ENCODE data around the gene SETD7. TPM values are rescaled to one million over a fixed set of nuclear protein-coding genes. Genes with fewer than 3 reads are reported as not detected.

Gene SETD7
- total RNA-seq, 1 experiment from 2014 or later, result 29.6 TPM

GRCh38 chr4:139603576-139604410 is 47.8 kb upstream of the SETD7 start:
- no peak overlapping the region for H2AFZ ChIP-seq (ENCODE audit: low read length)
- H3K9me2 ChIP-seq (replicated peaks; ENCODE audit: low read length), result no peaks in the 10 kb centered on the region
- H3K27ac ChIP-seq (ENCODE audit: low read length), result no peak overlapping the region
- no peak overlapping the region for H3K4me3 ChIP-seq (ENCODE audit: low read length)
- H3F3A ChIP-seq (ENCODE audit: low read length, unreplicated experiment), result no peaks in the 10 kb centered on the region
- no peak overlapping the region for H3K9ac ChIP-seq (ENCODE audit: low read length)
- peaks cover 30% of the 10 kb centered on the region for H3K4me1 ChIP-seq (ENCODE audit: insufficient read depth, low read length)
- no peak overlapping the region for H3K4me2 ChIP-seq (ENCODE audit: low read length)
- ChIA-PET POLR2A (ENCODE audit: unreplicated experiment) (interaction anchor here (0.5 kb wide), 1 partner anchor 35 kb away, joined by 4 read pairs; no protein-coding TSS in a partner anchor), CTCF (interaction anchor here (0.5 to 1.7 kb wide), 6 partner anchors 12 to 728 kb away, joined by 3 to 13 read pairs (median 6); no protein-coding TSS in a partner anchor)
- BruUV-seq (replicated peaks), result no TSS peak
- no peaks in the 10 kb centered on the region for H4K20me1 ChIP-seq (ENCODE audit: low read length)
- H3K27me3 ChIP-seq (ENCODE audit: low read length), result no peaks in the 10 kb centered on the region
- H3K9me3 ChIP-seq (ENCODE audit: low read length), result no peaks in the 10 kb centered on the region
- ATAC-seq (peak; percentile 20; the same call in 1 of the 2 replicates), DNase-seq (peak; percentile 73)
- H3K36me3 ChIP-seq (ENCODE audit: low read depth, low read length), result no peaks in the 10 kb centered on the region
- TF ChIP-seq EZH2 (IDR thresholded peaks at IDR 0.05; ENCODE audit: low read length, unreplicated experiment) (no peak), EZH2phosphoT487 (IDR thresholded peaks at IDR 0.05; ENCODE audit: borderline replicate concordance, low read length) (no peak)
- TF ChIP-seq, protein P1, sequence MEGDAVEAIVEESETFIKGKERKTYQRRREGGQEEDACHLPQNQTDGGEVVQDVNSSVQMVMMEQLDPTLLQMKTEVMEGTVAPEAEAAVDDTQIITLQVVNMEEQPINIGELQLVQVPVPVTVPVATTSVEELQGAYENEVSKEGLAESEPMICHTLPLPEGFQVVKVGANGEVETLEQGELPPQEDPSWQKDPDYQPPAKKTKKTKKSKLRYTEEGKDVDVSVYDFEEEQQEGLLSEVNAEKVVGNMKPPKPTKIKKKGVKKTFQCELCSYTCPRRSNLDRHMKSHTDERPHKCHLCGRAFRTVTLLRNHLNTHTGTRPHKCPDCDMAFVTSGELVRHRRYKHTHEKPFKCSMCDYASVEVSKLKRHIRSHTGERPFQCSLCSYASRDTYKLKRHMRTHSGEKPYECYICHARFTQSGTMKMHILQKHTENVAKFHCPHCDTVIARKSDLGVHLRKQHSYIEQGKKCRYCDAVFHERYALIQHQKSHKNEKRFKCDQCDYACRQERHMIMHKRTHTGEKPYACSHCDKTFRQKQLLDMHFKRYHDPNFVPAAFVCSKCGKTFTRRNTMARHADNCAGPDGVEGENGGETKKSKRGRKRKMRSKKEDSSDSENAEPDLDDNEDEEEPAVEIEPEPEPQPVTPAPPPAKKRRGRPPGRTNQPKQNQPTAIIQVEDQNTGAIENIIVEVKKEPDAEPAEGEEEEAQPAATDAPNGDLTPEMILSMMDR (conservative IDR thresholded peaks at IDR 0.05; ENCODE audit: low read depth, low read length), result peak; percentile 75
- intact Hi-C loops (cut with micrococcal nuclease), result loop anchor here (1.0 kb wide), 2 partner anchors 30 to 48 kb away; no protein-coding TSS in a partner anchor
- no peaks in the 10 kb centered on the region for H3K79me2 ChIP-seq (ENCODE audit: low read length)

DNA sequence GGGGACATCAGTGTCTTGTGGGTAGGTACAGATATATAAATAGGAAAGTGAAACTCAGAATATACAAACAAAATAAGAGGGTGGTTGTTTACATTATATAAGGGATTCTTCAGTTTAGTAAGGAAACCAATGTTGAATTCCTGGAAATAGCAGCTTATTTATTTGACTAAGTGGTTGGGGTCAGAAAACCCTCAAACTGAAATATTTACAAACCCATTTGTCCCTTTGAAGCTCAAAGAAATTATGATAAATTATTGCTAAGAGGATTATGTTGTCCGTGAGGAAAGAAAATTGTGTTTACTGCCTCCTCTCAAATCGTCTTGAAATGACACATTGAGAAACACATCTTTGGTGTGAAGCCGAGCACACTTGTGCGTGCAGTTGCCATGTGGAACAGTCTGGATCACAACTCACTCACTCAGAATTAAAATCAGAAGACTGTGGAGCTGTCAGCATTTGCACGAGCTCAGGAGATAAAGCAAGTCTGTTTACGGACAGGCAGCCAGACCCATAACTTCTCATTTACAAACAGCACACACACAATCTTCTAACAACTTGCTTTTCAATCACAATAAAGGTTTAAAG is 46.8 kb upstream of the SETD7 start:
- Histone ChIP-seq H3K36me3 (ENCODE audit: low read depth, low read length) (no peaks in the 10 kb centered on the region), H3K9me2 (replicated peaks; ENCODE audit: low read length) (no peaks in the 10 kb centered on the region), H3K27me3 (ENCODE audit: low read length) (no peaks in the 10 kb centered on the region), H3K27ac (ENCODE audit: low read length) (no peak overlapping the region), H3K4me2 (ENCODE audit: low read length) (no peak overlapping the region), H3K9me3 (ENCODE audit: low read length) (no peaks in the 10 kb centered on the region), H3K9ac (ENCODE audit: low read length) (no peak overlapping the region), H3K4me1 (ENCODE audit: insufficient read depth, low read length) (peaks cover 31% of the 10 kb centered on the region), H2AFZ (ENCODE audit: low read length) (0 out of 2 replicates have a peak overlapping the region, but pooled peaks have one; percentile 11), H3K4me3 (ENCODE audit: low read length) (no peak overlapping the region), H3F3A (ENCODE audit: low read length, unreplicated experiment) (no peaks in the 10 kb centered on the region), H4K20me1 (ENCODE audit: low read length) (no peaks in the 10 kb centered on the region), H3K79me2 (ENCODE audit: low read length) (no peaks in the 10 kb centered on the region)
- intact Hi-C loops (cut with micrococcal nuclease), result loop anchor here (1.0 kb wide), 2 partner anchors 30 to 48 kb away; no protein-coding TSS in a partner anchor
- no TSS peak for BruUV-seq (replicated peaks)
- ATAC-seq, result no peak
- ChIA-PET POLR2A (ENCODE audit: unreplicated experiment) (interaction anchor here (0.5 kb wide), 1 partner anchor 36 kb away, joined by 4 read pairs; no protein-coding TSS in a partner anchor), CTCF (interaction anchor here (0.8 to 1.7 kb wide), 5 partner anchors 13 to 54 kb away, joined by 3 to 13 read pairs (median 6); no protein-coding TSS in a partner anchor)
- no peak for TF ChIP-seq EZH2 (IDR thresholded peaks at IDR 0.05; ENCODE audit: low read length, unreplicated experiment)
- TF ChIP-seq, protein P1 (conservative IDR thresholded peaks at IDR 0.05; ENCODE audit: low read depth, low read length), result no peak
- no peak for TF ChIP-seq EZH2phosphoT487 (IDR thresholded peaks at IDR 0.05; ENCODE audit: borderline replicate concordance, low read length)
- no peak for DNase-seq

Data from PC-3 (cell line).